HepG2 (cell line): Measurements from ENCODE around the gene AMDHD1. TPM values are rescaled to one million over a fixed set of nuclear protein-coding genes. Genes with fewer than 3 reads are reported as not detected.

Source experiments
- EED ChIP-seq: sonication (generic); formaldehyde crosslinking; IDR thresholded peaks from 2 replicates; pipeline ENCODE4 v1.5.0; 2020; ENCODE audit warnings: mild to moderate bottlenecking, missing genetic modification reagents
- EHMT2 ChIP-seq: fragments of 200-600 bp; sonication (generic); IDR thresholded peaks from 2 replicates; pipeline ENCODE4 v1.7.0; 2017; ENCODE audit warnings: antibody characterized with exemption, low read depth, low read length, borderline replicate concordance
- KDM1A ChIP-seq: IDR thresholded peaks from 2 replicates; pipeline ENCODE4 v1.6.1; 2016; ENCODE audit warnings: missing compliant biosample characterization
- MAFG ChIP-seq: sonication (generic); formaldehyde crosslinking; IDR thresholded peaks from 2 replicates; pipeline ENCODE4 v1.5.1; 2020; ENCODE audit warnings: mild to moderate bottlenecking, missing genetic modification reagents
- MEIS1 ChIP-seq: sonication (generic); formaldehyde crosslinking; IDR thresholded peaks from 2 replicates; pipeline ENCODE4 v1.9.0; 2021; ENCODE audit warnings: mild to moderate bottlenecking, missing genetic modification reagents, moderate library complexity, borderline replicate concordance
- MYNN ChIP-seq: sonication (generic); formaldehyde crosslinking; IDR thresholded peaks from 2 replicates; pipeline ENCODE4 v1.4.0; 2020; ENCODE audit warnings: mild to moderate bottlenecking, low read depth, missing genetic modification reagents
- NFE2L2 ChIP-seq: fragments of 150-350 bp; IDR thresholded peaks from 2 replicates; pipeline ENCODE4 v1.6.1; 2014; ENCODE audit warnings: low read length
- PITX1 ChIP-seq: sonication (generic); formaldehyde crosslinking; IDR thresholded peaks from 2 replicates; pipeline ENCODE4 v1.5.1; 2020; ENCODE audit warnings: mild to moderate bottlenecking, missing genetic modification reagents
- TGIF2 ChIP-seq: IDR thresholded peaks from 2 replicates; pipeline ENCODE4 v1.6.1; 2016; ENCODE audit warnings: control low read depth, missing compliant biosample characterization
- TOE1 ChIP-seq: sonication (generic); formaldehyde crosslinking; IDR thresholded peaks from 2 replicates; pipeline ENCODE4 v1.4.0; 2020; ENCODE audit warnings: mild to moderate bottlenecking, missing genetic modification reagents
- ZBTB21 ChIP-seq: sonication (generic); formaldehyde crosslinking; IDR thresholded peaks from 2 replicates; pipeline ENCODE4 v1.4.0; 2020; ENCODE audit warnings: missing genetic modification reagents
- ZFX ChIP-seq: sonication (generic); formaldehyde crosslinking; IDR thresholded peaks from 2 replicates; pipeline ENCODE4 v1.4.0; 2020; ENCODE audit warnings: mild to moderate bottlenecking, low read depth, missing genetic modification reagents, moderate library complexity
- ZKSCAN5 ChIP-seq: sonication (generic); formaldehyde crosslinking; IDR thresholded peaks from 2 replicates; pipeline ENCODE4 v1.5.1; 2020; ENCODE audit warnings: mild to moderate bottlenecking, missing genetic modification reagents
- ZNF10 ChIP-seq: sonication (generic); formaldehyde crosslinking; IDR thresholded peaks from 2 replicates; pipeline ENCODE4 v1.4.0; 2020; ENCODE audit warnings: mild to moderate bottlenecking, low read depth, missing genetic modification reagents, borderline replicate concordance
- ZNF232 ChIP-seq: sonication (generic); formaldehyde crosslinking; IDR thresholded peaks from 2 replicates; pipeline ENCODE4 v1.4.0; 2020; ENCODE audit warnings: missing genetic modification reagents, borderline replicate concordance
- ZNF343 ChIP-seq: sonication (generic); formaldehyde crosslinking; IDR thresholded peaks from 2 replicates; pipeline ENCODE4 v1.4.0; 2020; ENCODE audit warnings: mild to moderate bottlenecking, missing genetic modification reagents
- ZSCAN25 ChIP-seq: sonication (generic); formaldehyde crosslinking; IDR thresholded peaks from 2 replicates; pipeline ENCODE4 v1.8.0; 2022; ENCODE audit warnings: mild to moderate bottlenecking, missing genetic modification reagents
- polyA plus RNA-seq, 8 experiments: library from polyadenylated mRNA; depleted of rRNA in 3 of 8; stranded (reverse) in 7 of 8; unstranded in 1 of 8; fragments of >200 nt; fragmentation: Illumina TruSeq in 4 of 8; extraction: Trizol in 4 of 8; gene quantifications; 2 replicates each; pipeline versions ENCODE4 v1.2.1 to v1.2.3, GENCODE V29; 2011 to 2016; ENCODE audit warnings: low read depth in 4 of 8, missing spikeins in 1 of 8, mixed read lengths in 1 of 8; ENCODE audit not compliant: insufficient read depth in 1 of 8
- total RNA-seq, 5 experiments: library from RNA; depleted of rRNA; stranded (reverse); fragments of >200 nt; fragmentation: Illumina TruSeq; extraction: Trizol; gene quantifications; 2 replicates each; pipeline ENCODE4 v1.2.3, GENCODE V29; 2016; ENCODE audit warnings: low read depth in 1 of 5
- TF ChIP-seq, protein P1 (sequence below): sonication (generic); formaldehyde crosslinking; IDR thresholded peaks from 2 replicates; pipeline ENCODE4 v1.5.0; 2020; ENCODE audit warnings: mild to moderate bottlenecking, missing genetic modification reagents, borderline replicate concordance
- TF ChIP-seq, protein P2 (sequence below): IDR thresholded peaks from 2 replicates; pipeline ENCODE4 v1.6.1; 2018; ENCODE audit warnings: missing genetic modification reagents
- TF ChIP-seq, protein P3 (sequence below): sonication (generic); formaldehyde crosslinking; IDR thresholded peaks from 2 replicates; pipeline ENCODE4 v1.4.0; 2020; ENCODE audit warnings: mild to moderate bottlenecking, missing genetic modification reagents

AMDHD1 gene
- total and polyA plus RNA-seq, 2 of the 13 experiments (the other 11 are each of a cell fraction or from before 2014, with no cell fraction given), result 6.5 to 29.6 TPM

DNA sequence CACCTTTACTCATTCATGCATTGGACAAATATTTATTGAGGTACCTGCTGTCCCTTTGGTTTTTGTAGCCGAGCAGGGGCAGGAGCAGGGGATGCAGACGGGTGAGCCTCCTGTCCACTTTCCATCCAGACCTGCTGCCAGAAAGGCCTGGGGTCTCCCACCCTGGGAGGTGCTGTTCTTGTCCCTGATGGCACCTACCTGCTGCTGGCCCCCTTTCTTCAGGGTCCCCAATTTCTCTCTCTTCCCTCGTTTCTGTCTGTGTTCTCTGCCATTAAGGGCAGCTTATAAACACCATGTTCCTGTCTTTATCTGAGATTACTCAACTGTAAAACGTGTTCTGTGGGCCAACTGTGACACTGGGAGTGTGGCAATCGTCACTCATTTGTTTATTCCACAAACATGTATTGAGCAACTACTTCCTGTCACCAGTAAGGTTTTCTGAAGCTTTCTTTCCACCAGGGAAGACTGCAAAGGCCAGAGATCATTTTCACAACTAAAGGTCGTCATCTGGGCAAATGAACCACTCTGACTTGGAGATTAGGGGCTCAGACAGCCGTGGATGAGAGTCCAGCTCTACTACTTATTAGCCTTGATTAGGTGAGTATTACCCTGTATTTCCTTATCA lies 53.0 kb downstream of the AMDHD1 start, which contains the start of gene HAL (continued):
- TF ChIP-seq MYNN (CRISPR knock-in tag), result no peak; the same call in 1 of the 2 replicates
- peak; percentile 64; the same call in 1 of the 2 replicates for TF ChIP-seq ZBTB21
- no peak for TF ChIP-seq ZKSCAN5 (CRISPR knock-in tag)
- TF ChIP-seq ZNF10 (CRISPR knock-in tag), result no peak
- peak; percentile 72; the same call in 1 of the 2 replicates for TF ChIP-seq ZNF343 (CRISPR knock-in tag)
- TF ChIP-seq TGIF2 (CRISPR knock-in tag), result peak; percentile 94
- TF ChIP-seq, protein P1, sequence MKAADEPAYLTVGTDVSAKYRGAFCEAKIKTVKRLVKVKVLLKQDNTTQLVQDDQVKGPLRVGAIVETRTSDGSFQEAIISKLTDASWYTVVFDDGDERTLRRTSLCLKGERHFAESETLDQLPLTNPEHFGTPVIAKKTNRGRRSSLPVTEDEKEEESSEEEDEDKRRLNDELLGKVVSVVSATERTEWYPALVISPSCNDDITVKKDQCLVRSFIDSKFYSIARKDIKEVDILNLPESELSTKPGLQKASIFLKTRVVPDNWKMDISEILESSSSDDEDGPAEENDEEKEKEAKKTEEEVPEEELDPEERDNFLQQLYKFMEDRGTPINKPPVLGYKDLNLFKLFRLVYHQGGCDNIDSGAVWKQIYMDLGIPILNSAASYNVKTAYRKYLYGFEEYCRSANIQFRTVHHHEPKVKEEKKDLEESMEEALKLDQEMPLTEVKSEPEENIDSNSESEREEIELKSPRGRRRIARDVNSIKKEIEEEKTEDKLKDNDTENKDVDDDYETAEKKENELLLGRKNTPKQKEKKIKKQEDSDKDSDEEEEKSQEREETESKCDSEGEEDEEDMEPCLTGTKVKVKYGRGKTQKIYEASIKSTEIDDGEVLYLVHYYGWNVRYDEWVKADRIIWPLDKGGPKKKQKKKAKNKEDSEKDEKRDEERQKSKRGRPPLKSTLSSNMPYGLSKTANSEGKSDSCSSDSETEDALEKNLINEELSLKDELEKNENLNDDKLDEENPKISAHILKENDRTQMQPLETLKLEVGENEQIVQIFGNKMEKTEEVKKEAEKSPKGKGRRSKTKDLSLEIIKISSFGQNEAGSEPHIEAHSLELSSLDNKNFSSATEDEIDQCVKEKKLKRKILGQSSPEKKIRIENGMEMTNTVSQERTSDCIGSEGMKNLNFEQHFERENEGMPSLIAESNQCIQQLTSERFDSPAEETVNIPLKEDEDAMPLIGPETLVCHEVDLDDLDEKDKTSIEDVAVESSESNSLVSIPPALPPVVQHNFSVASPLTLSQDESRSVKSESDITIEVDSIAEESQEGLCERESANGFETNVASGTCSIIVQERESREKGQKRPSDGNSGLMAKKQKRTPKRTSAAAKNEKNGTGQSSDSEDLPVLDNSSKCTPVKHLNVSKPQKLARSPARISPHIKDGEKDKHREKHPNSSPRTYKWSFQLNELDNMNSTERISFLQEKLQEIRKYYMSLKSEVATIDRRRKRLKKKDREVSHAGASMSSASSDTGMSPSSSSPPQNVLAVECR (CRISPR knock-in tag), result peak; percentile 73; the same call in 1 of the 2 replicates
- TF ChIP-seq EHMT2, result 0 out of 2 replicates have a peak, but pooled peaks have one; percentile 50
- no peak for TF ChIP-seq ZFX (CRISPR knock-in tag)
- 0 out of 2 replicates have a peak, but pooled peaks have one; percentile 50 for TF ChIP-seq TOE1 (CRISPR knock-in tag)
- TF ChIP-seq, protein P2, sequence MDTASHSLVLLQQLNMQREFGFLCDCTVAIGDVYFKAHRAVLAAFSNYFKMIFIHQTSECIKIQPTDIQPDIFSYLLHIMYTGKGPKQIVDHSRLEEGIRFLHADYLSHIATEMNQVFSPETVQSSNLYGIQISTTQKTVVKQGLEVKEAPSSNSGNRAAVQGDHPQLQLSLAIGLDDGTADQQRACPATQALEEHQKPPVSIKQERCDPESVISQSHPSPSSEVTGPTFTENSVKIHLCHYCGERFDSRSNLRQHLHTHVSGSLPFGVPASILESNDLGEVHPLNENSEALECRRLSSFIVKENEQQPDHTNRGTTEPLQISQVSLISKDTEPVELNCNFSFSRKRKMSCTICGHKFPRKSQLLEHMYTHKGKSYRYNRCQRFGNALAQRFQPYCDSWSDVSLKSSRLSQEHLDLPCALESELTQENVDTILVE, result peak; percentile 88; the same call in 1 of the 2 replicates
- TF ChIP-seq, protein P3, sequence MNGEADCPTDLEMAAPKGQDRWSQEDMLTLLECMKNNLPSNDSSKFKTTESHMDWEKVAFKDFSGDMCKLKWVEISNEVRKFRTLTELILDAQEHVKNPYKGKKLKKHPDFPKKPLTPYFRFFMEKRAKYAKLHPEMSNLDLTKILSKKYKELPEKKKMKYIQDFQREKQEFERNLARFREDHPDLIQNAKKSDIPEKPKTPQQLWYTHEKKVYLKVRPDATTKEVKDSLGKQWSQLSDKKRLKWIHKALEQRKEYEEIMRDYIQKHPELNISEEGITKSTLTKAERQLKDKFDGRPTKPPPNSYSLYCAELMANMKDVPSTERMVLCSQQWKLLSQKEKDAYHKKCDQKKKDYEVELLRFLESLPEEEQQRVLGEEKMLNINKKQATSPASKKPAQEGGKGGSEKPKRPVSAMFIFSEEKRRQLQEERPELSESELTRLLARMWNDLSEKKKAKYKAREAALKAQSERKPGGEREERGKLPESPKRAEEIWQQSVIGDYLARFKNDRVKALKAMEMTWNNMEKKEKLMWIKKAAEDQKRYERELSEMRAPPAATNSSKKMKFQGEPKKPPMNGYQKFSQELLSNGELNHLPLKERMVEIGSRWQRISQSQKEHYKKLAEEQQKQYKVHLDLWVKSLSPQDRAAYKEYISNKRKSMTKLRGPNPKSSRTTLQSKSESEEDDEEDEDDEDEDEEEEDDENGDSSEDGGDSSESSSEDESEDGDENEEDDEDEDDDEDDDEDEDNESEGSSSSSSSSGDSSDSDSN (CRISPR knock-in tag), result no peak
- no peak for TF ChIP-seq EED (CRISPR knock-in tag)
- TF ChIP-seq NFE2L2, result no peak
- TF ChIP-seq ZSCAN25 (CRISPR knock-in tag), result peak; percentile 53; the same call in 1 of the 2 replicates
- no peak for TF ChIP-seq MAFG
- TF ChIP-seq MEIS1 (CRISPR knock-in tag), result peak; percentile 99
- TF ChIP-seq PITX1 (CRISPR knock-in tag), result peak; percentile 92
- TF ChIP-seq KDM1A (CRISPR knock-in tag), result peak; percentile 52; the same call in 1 of the 2 replicates
- TF ChIP-seq ZNF232, result peak; percentile 94; the same call in 1 of the 2 replicates
